GM19395 (cell line): ENCODE results near the gene ST13.
"Not testable (repeated sequence)": the region's sequence is repeated elsewhere in the genome, so short reads cannot be mapped to it uniquely, and the experiment has no call there.

Experiments
- ATAC-seq: cut with Tn5 transposase; IDR thresholded peaks from one replicate; pipeline ENCODE4 v1.9.1; 2021; ENCODE audit warnings: mild to moderate bottlenecking, moderate library complexity; ENCODE audit not compliant: unreplicated experiment

The ST13 gene

DNA sequence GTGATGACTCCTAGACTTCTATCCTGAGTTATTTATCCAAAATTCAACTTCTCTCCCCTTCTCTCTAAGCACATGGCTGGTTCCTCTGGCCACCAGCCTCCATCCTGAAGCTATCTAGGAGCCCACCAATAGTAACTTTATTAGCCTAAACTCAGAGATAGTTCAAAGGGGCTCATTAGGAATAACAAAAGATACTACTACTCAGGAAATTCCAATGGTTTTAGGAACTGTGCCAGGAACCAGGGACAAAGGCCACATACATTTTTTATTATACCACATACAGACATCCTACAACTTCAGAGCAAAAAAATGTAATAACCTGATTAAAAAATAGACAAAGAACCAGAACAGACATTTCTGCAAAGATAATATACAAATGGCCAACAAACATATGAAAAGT lies 65.2 kb downstream of the ST13 start:
- no peak for ATAC-seq

DNA sequence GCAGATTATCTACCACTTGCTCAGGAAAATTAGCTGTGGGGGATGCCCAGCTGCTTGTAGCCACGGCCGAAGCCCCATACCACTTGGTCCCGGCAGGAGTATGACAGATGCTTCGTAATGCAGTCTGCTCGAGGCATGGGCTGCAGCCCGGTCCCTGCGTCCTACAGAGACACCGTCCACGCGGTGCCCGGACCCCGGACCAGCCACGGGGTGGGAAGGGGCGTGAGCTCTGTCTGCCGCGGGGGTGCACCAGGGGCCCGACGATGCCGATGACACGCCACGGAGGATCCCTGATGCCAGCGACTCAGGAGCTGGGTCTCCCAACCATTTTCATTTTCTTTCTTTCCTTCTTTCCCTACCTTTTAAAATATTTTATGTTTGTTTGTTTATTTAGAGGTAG lies 67.3 kb downstream of the ST13 start:
- ATAC-seq = no peak

DNA sequence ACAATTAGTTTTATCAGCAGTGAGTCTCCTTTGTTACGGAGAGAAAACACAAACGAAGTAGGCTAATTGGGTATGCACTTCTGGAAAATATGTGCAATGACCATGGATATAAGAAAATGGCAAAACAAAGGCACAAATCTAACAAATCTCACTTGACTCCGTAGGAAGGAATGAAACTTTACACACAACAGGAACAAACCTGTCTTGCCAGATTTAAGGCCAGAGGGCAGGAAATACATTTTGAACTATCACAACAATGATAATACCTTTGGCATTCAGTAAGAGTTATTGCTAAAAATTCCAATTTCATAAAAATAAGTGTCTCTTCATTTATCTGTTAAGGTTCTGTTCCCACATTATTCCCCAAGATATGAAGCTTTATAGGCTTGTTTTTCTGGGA lies 73.9 kb downstream of the ST13 start:
- ATAC-seq = no peak

DNA sequence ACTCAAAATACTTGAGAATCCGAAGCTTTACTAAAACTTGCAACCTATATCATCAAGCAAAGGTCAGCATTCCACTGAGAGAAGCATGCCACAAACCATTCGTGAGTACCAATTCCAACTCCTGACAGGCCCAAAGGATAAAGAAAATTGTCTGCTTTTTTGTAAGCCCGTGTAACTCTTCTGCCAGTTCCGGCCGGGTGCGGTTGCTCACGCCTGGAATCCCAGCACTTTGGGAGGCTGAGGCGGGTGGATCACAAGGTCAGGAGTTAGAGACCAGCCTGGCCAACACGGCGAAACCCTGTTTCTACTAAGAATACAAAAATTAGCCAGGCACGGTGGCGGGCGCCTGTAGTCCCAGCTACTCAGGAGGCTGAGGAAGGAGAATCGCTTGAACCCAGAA lies 74.7 kb downstream of the ST13 start:
- not testable (repeated sequence) for ATAC-seq
